MCF 10A (cell line): ENCODE results near the gene CHST11. TPM values are rescaled to one million over a fixed set of nuclear protein-coding genes. Genes with fewer than 3 reads are reported as not detected.

Source experiments
- BruUV-seq: library from RNA; stranded (reverse); fragments of 400-500 nt; replicated peaks from 2 replicates; lab custom pipeline; 2021; lab: Mats Ljungman, UMichigan
- CTCF ChIA-PET: fragments of 300-600 bp; sonication (Branson Sonifier 250); formaldehyde crosslinking; extraction: SDS; loops from one replicate; lab custom pipeline; 2021; ENCODE audit warnings: antibody characterized with exemption, inconsistent platforms; lab: Yijun Ruan, JAX
- POLR2A ChIA-PET: fragments of 300-600, 350-650 bp; sonication (Branson Sonifier 250); formaldehyde crosslinking; extraction: SDS; loops from one replicate; lab custom pipeline; 2020; ENCODE audit warnings: antibody characterized with exemption, inconsistent platforms; lab: Yijun Ruan, JAX
- DNase-seq: peaks from one replicate; pipeline ENCODE4 v3.0.0-alpha.2; 2018; ENCODE audit not compliant: unreplicated experiment
- H3K27ac Mint-ChIP-seq: one replicate; pipeline ENCODE4 v1.8.0; 2022; ENCODE audit warnings: mild to moderate bottlenecking, low read depth, mixed read lengths; ENCODE audit not compliant: unreplicated experiment
- H3K27me3 Mint-ChIP-seq: one replicate; pipeline ENCODE4 v1.8.0; 2022; ENCODE audit warnings: mixed read lengths; ENCODE audit not compliant: insufficient read depth, unreplicated experiment
- H3K36me3 Mint-ChIP-seq: one replicate; pipeline ENCODE4 v1.8.0; 2022; ENCODE audit warnings: mild to moderate bottlenecking, moderate library complexity, mixed read lengths; ENCODE audit not compliant: insufficient read depth, unreplicated experiment
- H3K4me1 Mint-ChIP-seq: one replicate; pipeline ENCODE4 v1.8.0; 2022; ENCODE audit warnings: mixed read lengths; ENCODE audit not compliant: insufficient read depth, unreplicated experiment
- H3K4me3 Mint-ChIP-seq: one replicate; pipeline ENCODE4 v1.8.0; 2022; ENCODE audit warnings: mild to moderate bottlenecking, moderate library complexity, mixed read lengths; ENCODE audit not compliant: unreplicated experiment
- H3K9me3 Mint-ChIP-seq: one replicate; pipeline ENCODE4 v1.8.0; 2022; ENCODE audit warnings: mixed read lengths; ENCODE audit not compliant: unreplicated experiment
- CTCF ChIP-seq: fragments of 200-600 bp; IDR thresholded peaks from one replicate; pipeline ENCODE4 v1.8.0; 2022; ENCODE audit warnings: antibody characterized with exemption, mild to moderate bottlenecking; ENCODE audit not compliant: unreplicated experiment
- intact Hi-C: fragments of 100-400 bp; cut with micrococcal nuclease; formaldehyde crosslinking; loops from 2 replicates; pipeline ENCODE4 v1.14.1; 2022
- total RNA-seq: library from RNA; stranded (reverse); gene quantifications from 2 replicates; pipeline ENCODE4 v1.2.3, GENCODE V29; 2022

The CHST11 gene
- total RNA-seq, 1 experiment from 2014 or later = 5.3 TPM

- no peak for DNase-seq
- Mint-ChIP-seq H3K36me3 (no peaks in the 10 kb centered on the region), H3K4me1 (peaks cover 22% of the 10 kb centered on the region), H3K9me3 (no peaks in the 10 kb centered on the region), H3K4me3 (no peak overlapping the region), H3K27me3 (no peaks in the 10 kb centered on the region), H3K27ac (no peak overlapping the region)
- no peak for TF ChIP-seq CTCF
- intact Hi-C loops = no loop called here
- ChIA-PET POLR2A (no interaction called here), CTCF (no interaction called here)
- no TSS peak for BruUV-seq
Observed at GRCh38 chr12:104463368-104463767, 6.6 kb downstream of the CHST11 start.

- no TSS peak for BruUV-seq
- TF ChIP-seq CTCF = no peak
- Mint-ChIP-seq H3K9me3 (no peaks in the 10 kb centered on the region), H3K27me3 (no peaks in the 10 kb centered on the region), H3K4me1 (peaks cover 11% of the 10 kb centered on the region), H3K27ac (no peak overlapping the region), H3K4me3 (no peak overlapping the region), H3K36me3 (no peaks in the 10 kb centered on the region)
- intact Hi-C loops = no loop called here
- ChIA-PET CTCF (no interaction called here), POLR2A (no interaction called here)
- DNase-seq = no peak
Observed at GRCh38 chr12:104464899-104465298, 8.2 kb downstream of the CHST11 start.

GRCh38 chr12:104466709-104467345 lies 10.1 kb downstream of the CHST11 start:
- no TSS peak for BruUV-seq
- intact Hi-C loops = no loop called here
- Mint-ChIP-seq H3K4me3 (no peak overlapping the region), H3K27me3 (no peaks in the 10 kb centered on the region), H3K4me1 (peaks cover 6% of the 10 kb centered on the region), H3K27ac (no peak overlapping the region), H3K9me3 (no peaks in the 10 kb centered on the region), H3K36me3 (no peaks in the 10 kb centered on the region)
- no peak for TF ChIP-seq CTCF
- DNase-seq = no peak
- CTCF ChIA-PET = interaction anchor here (0.6 kb wide), 1 partner anchor 9 kb away, joined by 3 read pairs; no protein-coding TSS in a partner anchor
- POLR2A ChIA-PET = no interaction called here

GRCh38 chr12:104467346-104467837 lies 10.6 kb downstream of the CHST11 start:
- Mint-ChIP-seq H3K4me1 (peaks cover 6% of the 10 kb centered on the region), H3K27me3 (no peaks in the 10 kb centered on the region), H3K27ac (no peak overlapping the region), H3K36me3 (no peaks in the 10 kb centered on the region), H3K9me3 (no peaks in the 10 kb centered on the region), H3K4me3 (no peak overlapping the region)
- POLR2A ChIA-PET = no interaction called here
- no peak for DNase-seq
- TF ChIP-seq CTCF = no peak
- CTCF ChIA-PET = interaction anchor here (0.6 to 0.8 kb wide), 2 partner anchors 10 to 585 kb away, joined by 3 to 5 read pairs; no protein-coding TSS in a partner anchor
- intact Hi-C loops = no loop called here
- no TSS peak for BruUV-seq
